PC-3 (cell line): Measurements from ENCODE around the gene DBR1. TPM values are rescaled to one million over a fixed set of nuclear protein-coding genes. Genes with fewer than 3 reads are reported as not detected.
A peak's percentile ranks its signal among the peaks of the same experiment; 100 is the strongest.

Experiments
- ATAC-seq: fragments of 200-7000 bp; cut with Tn5 transposase; 2 replicates; pipeline ENCODE4 v1.9.1; 2020; ENCODE audit warnings: mild to moderate bottlenecking, moderate library complexity
- BruUV-seq: library from RNA; stranded (reverse); fragments of 400-500 nt; replicated peaks from 2 replicates; lab custom pipeline; 2021; lab: Mats Ljungman, UMichigan
- CTCF ChIA-PET: fragments of 300-600 bp; sonication (Branson Sonifier 250); formaldehyde crosslinking; loops from one replicate; lab custom pipeline; 2022; ENCODE audit warnings: antibody characterized with exemption; lab: Charles Lee
- POLR2A ChIA-PET: fragments of 300-600 bp; sonication (Branson Sonifier 250); formaldehyde crosslinking; loops from one replicate; lab custom pipeline; 2022; ENCODE audit warnings: antibody characterized with exemption; ENCODE audit not compliant: unreplicated experiment; lab: Charles Lee
- DNase-seq: peaks from one replicate; pipeline ENCODE4 v3.0.0-alpha.2; 2015
- H2AFZ ChIP-seq: fragments of 300-600 bp; sonication (generic); 2 replicates; pipeline ENCODE4 v1.6.0; 2016; ENCODE audit warnings: antibody characterized with exemption, low read length
- H3F3A ChIP-seq: fragments of 300-600 bp; sonication (generic); one replicate; pipeline ENCODE4 v1.6.0; 2017; ENCODE audit warnings: antibody characterized with exemption, low read length, control low read depth, mild to moderate bottlenecking; ENCODE audit not compliant: unreplicated experiment
- H3K27ac ChIP-seq: fragments of 300-600 bp; sonication (generic); 2 replicates; pipeline ENCODE4 v1.5.1; 2016; ENCODE audit warnings: mild to moderate bottlenecking, low read length
- H3K27me3 ChIP-seq: fragments of 300-600 bp; sonication (generic); 2 replicates; pipeline ENCODE4 v1.6.1; 2016; ENCODE audit warnings: low read length, mixed read lengths
- H3K36me3 ChIP-seq: fragments of 300-600 bp; sonication (generic); 2 replicates; pipeline ENCODE4 v1.6.1; 2016; ENCODE audit warnings: low read depth, mixed run types, low read length, mixed read lengths
- H3K4me1 ChIP-seq: fragments of 300-600 bp; sonication (generic); 2 replicates; pipeline ENCODE4 v1.5.1; 2016; ENCODE audit warnings: low read length; ENCODE audit not compliant: insufficient read depth
- H3K4me2 ChIP-seq: fragments of 300-600 bp; sonication (generic); 2 replicates; pipeline ENCODE4 v1.6.0; 2016; ENCODE audit warnings: low read length
- H3K4me3 ChIP-seq: fragments of 300-600 bp; sonication (generic); 2 replicates; pipeline ENCODE4 v1.5.1; 2016; ENCODE audit warnings: mild to moderate bottlenecking, low read length, mixed read lengths
- H3K79me2 ChIP-seq: fragments of 300-600 bp; sonication (generic); 2 replicates; pipeline ENCODE4 v1.6.1; 2017; ENCODE audit warnings: low read length, mixed read lengths
- H3K9ac ChIP-seq: fragments of 300-600 bp; sonication (generic); 2 replicates; pipeline ENCODE4 v1.6.0; 2016; ENCODE audit warnings: mild to moderate bottlenecking, low read length
- H3K9me2 ChIP-seq: fragments of 300-600 bp; sonication (generic); replicated peaks from 2 replicates; pipeline ENCODE4 v1.6.1; 2016; ENCODE audit warnings: mixed run types, low read length, mixed read lengths
- H3K9me3 ChIP-seq: fragments of 300-600 bp; sonication (generic); 2 replicates; pipeline ENCODE4 v1.6.1; 2016; ENCODE audit warnings: low read length, mixed read lengths
- H4K20me1 ChIP-seq: fragments of 300-600 bp; sonication (generic); 2 replicates; pipeline ENCODE4 v1.6.1; 2016; ENCODE audit warnings: low read length, mixed read lengths
- EZH2 ChIP-seq: fragments of 300-600 bp; sonication (generic); IDR thresholded peaks from one replicate; pipeline ENCODE4 v1.6.1; 2017; ENCODE audit warnings: antibody characterized with exemption, mild to moderate bottlenecking, low read length; ENCODE audit not compliant: unreplicated experiment
- EZH2phosphoT487 ChIP-seq: fragments of 300-600 bp; sonication (generic); IDR thresholded peaks from 2 replicates; pipeline ENCODE4 v1.6.1; 2018; ENCODE audit warnings: mild to moderate bottlenecking, antibody characterized with exemption, low read length, borderline replicate concordance
- intact Hi-C: fragments of 100-400 bp; cut with micrococcal nuclease; formaldehyde crosslinking; loops from 2 replicates; pipeline ENCODE4 v1.9.0; 2023
- total RNA-seq: library from RNA; depleted of rRNA; stranded (reverse); fragments of >200 nt; gene quantifications from 2 replicates; pipeline ENCODE4 v1.2.3, GENCODE V29; 2014
- TF ChIP-seq, protein P1 (sequence below): fragments of 300-600 bp; sonication (generic); conservative IDR thresholded peaks from 2 replicates; pipeline ENCODE4 v1.5.1; 2017; ENCODE audit warnings: antibody characterized with exemption, low read depth, mild to moderate bottlenecking, low read length

Gene DBR1
- total RNA-seq, 1 experiment from 2014 or later = 14.0 TPM

DNA sequence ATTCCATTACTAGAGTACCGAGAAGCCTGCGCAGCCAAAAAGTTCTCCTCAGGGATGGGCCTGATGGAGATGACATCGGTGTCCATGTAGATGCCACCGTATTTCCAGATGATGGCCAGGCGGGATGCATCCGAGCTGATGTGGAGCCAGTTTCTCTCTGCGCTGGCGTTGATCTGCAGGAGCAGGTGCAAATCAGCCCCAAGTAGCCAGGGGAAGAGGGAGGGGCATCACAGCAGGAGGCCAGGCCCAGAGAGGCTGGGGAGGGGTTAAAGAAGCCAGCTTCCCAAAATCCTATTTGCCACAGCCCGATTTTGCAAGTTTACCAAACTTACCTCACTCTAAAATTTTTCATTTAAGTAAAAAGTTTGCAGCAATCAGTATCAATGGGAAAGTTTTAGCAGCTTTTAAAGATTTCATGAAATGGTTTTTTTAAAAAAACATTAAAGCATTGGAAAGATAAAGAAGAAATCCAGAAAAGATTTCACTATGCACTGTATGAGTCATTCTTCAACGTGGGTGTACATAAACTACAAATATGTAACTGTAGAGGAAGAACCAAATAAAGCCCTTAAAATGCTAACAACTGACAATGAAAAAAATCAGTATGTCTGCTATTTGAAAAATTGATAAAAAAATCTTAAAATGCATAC, 49.9 kb downstream of the DBR1 start:
- DNase-seq (no peak), ATAC-seq (peak; percentile 67)
- no peaks in the 10 kb centered on the region for H3K36me3 ChIP-seq
- H3K9me3 ChIP-seq = no peaks in the 10 kb centered on the region
- ChIA-PET CTCF (no interaction called here), POLR2A (interaction anchor here (1.0 kb wide), 1 partner anchor 50 kb away, joined by 10 read pairs; the partner anchor contains the start of gene DBR1)
- H3K4me3 ChIP-seq = no peak overlapping the region
- H3K4me1 ChIP-seq = no peaks in the 10 kb centered on the region
- no peak overlapping the region for H3K4me2 ChIP-seq
- H3K9ac ChIP-seq = no peak overlapping the region
- no peaks in the 10 kb centered on the region for H4K20me1 ChIP-seq
- TF ChIP-seq, protein P1, sequence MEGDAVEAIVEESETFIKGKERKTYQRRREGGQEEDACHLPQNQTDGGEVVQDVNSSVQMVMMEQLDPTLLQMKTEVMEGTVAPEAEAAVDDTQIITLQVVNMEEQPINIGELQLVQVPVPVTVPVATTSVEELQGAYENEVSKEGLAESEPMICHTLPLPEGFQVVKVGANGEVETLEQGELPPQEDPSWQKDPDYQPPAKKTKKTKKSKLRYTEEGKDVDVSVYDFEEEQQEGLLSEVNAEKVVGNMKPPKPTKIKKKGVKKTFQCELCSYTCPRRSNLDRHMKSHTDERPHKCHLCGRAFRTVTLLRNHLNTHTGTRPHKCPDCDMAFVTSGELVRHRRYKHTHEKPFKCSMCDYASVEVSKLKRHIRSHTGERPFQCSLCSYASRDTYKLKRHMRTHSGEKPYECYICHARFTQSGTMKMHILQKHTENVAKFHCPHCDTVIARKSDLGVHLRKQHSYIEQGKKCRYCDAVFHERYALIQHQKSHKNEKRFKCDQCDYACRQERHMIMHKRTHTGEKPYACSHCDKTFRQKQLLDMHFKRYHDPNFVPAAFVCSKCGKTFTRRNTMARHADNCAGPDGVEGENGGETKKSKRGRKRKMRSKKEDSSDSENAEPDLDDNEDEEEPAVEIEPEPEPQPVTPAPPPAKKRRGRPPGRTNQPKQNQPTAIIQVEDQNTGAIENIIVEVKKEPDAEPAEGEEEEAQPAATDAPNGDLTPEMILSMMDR = no peak
- no peak for TF ChIP-seq EZH2phosphoT487
- TF ChIP-seq EZH2 = no peak
- no peaks in the 10 kb centered on the region for H3K9me2 ChIP-seq
- no TSS peak for BruUV-seq
- intact Hi-C loops = no loop called here
- no peaks in the 10 kb centered on the region for H3F3A ChIP-seq
- no peaks in the 10 kb centered on the region for H3K79me2 ChIP-seq
- no peak overlapping the region for H2AFZ ChIP-seq
- no peak overlapping the region for H3K27ac ChIP-seq
- H3K27me3 ChIP-seq = no peaks in the 10 kb centered on the region

DNA sequence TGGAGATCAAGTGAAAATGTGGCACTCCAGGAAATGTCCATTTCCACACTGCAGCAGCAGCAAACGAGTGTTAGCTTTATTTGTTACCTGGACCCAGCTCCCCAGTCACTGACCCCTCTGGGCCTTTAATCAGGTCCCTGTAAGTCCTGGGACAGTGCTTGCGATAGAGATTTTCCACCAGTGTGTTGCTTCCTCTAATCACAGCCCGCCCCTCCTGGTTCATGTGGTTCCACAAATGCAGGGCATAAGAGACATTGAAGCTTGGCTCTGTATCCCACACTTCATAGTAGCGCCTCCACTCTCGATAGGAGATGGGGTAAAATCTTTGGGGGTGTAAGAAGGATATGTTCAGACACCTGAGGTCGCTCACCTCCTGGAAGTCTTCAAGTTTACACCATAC, 50.5 kb downstream of the DBR1 start:
- intact Hi-C loops = no loop called here
- ATAC-seq = no peak
- Histone ChIP-seq H3K79me2 (no peaks in the 10 kb centered on the region), H3K9me2 (no peaks in the 10 kb centered on the region), H3F3A (no peaks in the 10 kb centered on the region), H3K9ac (no peak overlapping the region), H3K9me3 (no peaks in the 10 kb centered on the region), H4K20me1 (no peaks in the 10 kb centered on the region), H3K27ac (no peak overlapping the region), H3K36me3 (no peaks in the 10 kb centered on the region), H3K4me2 (no peak overlapping the region), H3K27me3 (no peaks in the 10 kb centered on the region), H3K4me3 (no peak overlapping the region), H2AFZ (no peak overlapping the region), H3K4me1 (no peaks in the 10 kb centered on the region)
- TF ChIP-seq EZH2phosphoT487 (no peak), EZH2 (no peak)
- TF ChIP-seq, protein P1 = no peak
- CTCF ChIA-PET = no interaction called here
- BruUV-seq = no TSS peak
- no peak for DNase-seq
- POLR2A ChIA-PET = interaction anchor here (1.0 kb wide), 1 partner anchor 51 kb away, joined by 10 read pairs; the partner anchor contains the start of gene DBR1

DNA sequence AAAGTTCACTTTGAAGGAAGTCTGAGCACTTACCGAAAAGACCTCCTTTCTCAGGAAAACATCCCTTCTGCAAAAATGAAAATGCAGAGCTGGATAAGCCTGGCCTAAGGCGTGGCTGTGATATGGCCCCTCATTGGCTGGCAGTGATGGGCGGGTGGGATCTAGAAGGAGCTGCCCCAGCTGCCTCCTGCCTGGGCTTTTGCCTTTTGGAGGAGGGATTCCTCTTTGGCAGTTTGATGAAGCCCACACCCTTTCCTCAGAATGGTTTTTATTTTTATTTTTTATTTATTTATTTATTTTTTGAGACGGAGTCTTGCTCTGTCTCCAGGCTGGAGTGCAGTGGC, 55.3 kb downstream of the DBR1 start:
- POLR2A ChIA-PET = no interaction called here
- CTCF ChIA-PET = interaction anchor here (0.6 kb wide), 2 partner anchors 29 to 37 kb away, joined by 3 read pairs; no protein-coding TSS in a partner anchor
- Histone ChIP-seq H3K27me3 (no peaks in the 10 kb centered on the region), H3K27ac (no peak overlapping the region), H3K4me3 (no peak overlapping the region), H3K9ac (no peak overlapping the region), H3K36me3 (no peaks in the 10 kb centered on the region), H3K9me2 (no peaks in the 10 kb centered on the region), H3K79me2 (0 out of 2 replicates have a peak, but pooled peaks cover under 1% of the 10 kb centered on the region), H2AFZ (no peak overlapping the region), H3K9me3 (no peaks in the 10 kb centered on the region), H3K4me2 (no peak overlapping the region), H3K4me1 (peaks cover 3% of the 10 kb centered on the region), H4K20me1 (no peaks in the 10 kb centered on the region), H3F3A (no peaks in the 10 kb centered on the region)
- TF ChIP-seq, protein P1 = no peak
- no peak for TF ChIP-seq EZH2
- no peak for TF ChIP-seq EZH2phosphoT487
- intact Hi-C loops = loop anchor here (1.0 kb wide), 1 partner anchor 51 kb away; no protein-coding TSS in a partner anchor
- DNase-seq (no peak), ATAC-seq (no peak)
- no TSS peak for BruUV-seq
